OCI-LY3 (cell line): ENCODE data around the gene MET.
"Not testable (repeated sequence)": the region's sequence is repeated elsewhere in the genome, so short reads cannot be mapped to it uniquely, and the experiment has no call there.

Experiments used
- H2AFZ ChIP-seq: fragments of 200-600, 300-600 bp; shearing (Covaris generic); 2 replicates; pipeline ENCODE4 v1.6.0; 2014; ENCODE audit warnings: antibody characterized with exemption, low read depth, low read length
- H3K27ac ChIP-seq: fragments of 200-600, 300-600 bp; sonication (generic); 2 replicates; pipeline ENCODE4 v1.5.1; 2014; ENCODE audit warnings: mild to moderate bottlenecking, low read length, moderate library complexity, mixed read lengths
- H3K27me3 ChIP-seq: fragments of 200-600, 300-600 bp; sonication (generic); 2 replicates; pipeline ENCODE4 v1.6.1; 2014; ENCODE audit warnings: low read depth, low read length, mixed read lengths
- H3K36me3 ChIP-seq: fragments of 200-600, 300-600 bp; sonication (generic); replicated peaks from 2 replicates; pipeline ENCODE3; 2014; ENCODE audit warnings: low read depth, low read length, mixed read lengths
- H3K4me1 ChIP-seq: fragments of 300-600, 200-600 bp; sonication (generic); 2 replicates; pipeline ENCODE4 v1.6.1; 2014; ENCODE audit warnings: low read length, mixed read lengths
- H3K4me2 ChIP-seq: fragments of 200-600, 300-600 bp; sonication (generic); 2 replicates; pipeline ENCODE4 v1.6.1; 2014; ENCODE audit warnings: low read length, mixed read lengths
- H3K4me3 ChIP-seq: fragments of 300-600, 200-600 bp; sonication (generic); 2 replicates; pipeline ENCODE4 v1.5.1; 2014; ENCODE audit warnings: antibody characterized with exemption, mild to moderate bottlenecking, low read length, moderate library complexity
- H3K79me2 ChIP-seq: fragments of 300-600, 200-600 bp; shearing (Covaris generic); 2 replicates; pipeline ENCODE4 v1.6.1; 2014; ENCODE audit warnings: mild to moderate bottlenecking, low read length, mixed read lengths
- H3K9ac ChIP-seq: fragments of 300-600, 200-600 bp; shearing (Covaris generic); 2 replicates; pipeline ENCODE4 v1.6.0; 2014; ENCODE audit warnings: mild to moderate bottlenecking, low read length, moderate library complexity
- H3K9me3 ChIP-seq: fragments of 200-600, 300-600 bp; shearing (Covaris generic); 2 replicates; pipeline ENCODE4 v1.6.1; 2014; ENCODE audit warnings: low read length, mixed read lengths; ENCODE audit not compliant: insufficient read depth
- H4K20me1 ChIP-seq: fragments of 200-600, 300-600 bp; sonication (generic); 2 replicates; pipeline ENCODE4 v1.6.1; 2016; ENCODE audit warnings: low read length, mixed read lengths; ENCODE audit not compliant: insufficient read depth
- EZH2phosphoT487 ChIP-seq: fragments of 200-600 bp; shearing (Covaris generic); IDR thresholded peaks from 2 replicates; pipeline ENCODE4 v1.6.1; 2018; ENCODE audit warnings: antibody characterized with exemption, mixed run types, low read depth
- TF ChIP-seq, protein P1 (sequence below): fragments of 200-600, 300-600 bp; sonication (generic); IDR thresholded peaks from 2 replicates; pipeline ENCODE4 v1.5.1; 2014; ENCODE audit warnings: antibody characterized with exemption, low read length, low read depth

Gene MET

GRCh38 chr7:116636997-116637396 is 35.0 kb upstream of the MET start:
- Histone ChIP-seq H3K36me3 (no peaks in the 10 kb centered on the region), H4K20me1 (no peaks in the 10 kb centered on the region), H3K4me2 (no peak overlapping the region), H3K27ac (no peak overlapping the region), H3K4me1 (peaks cover 37% of the 10 kb centered on the region), H3K79me2 (0 out of 2 replicates have a peak, but pooled peaks cover 2% of the 10 kb centered on the region), H3K27me3 (no peaks in the 10 kb centered on the region), H3K9ac (no peak overlapping the region), H3K9me3 (no peaks in the 10 kb centered on the region), H2AFZ (no peak overlapping the region), H3K4me3 (no peak overlapping the region)
- TF ChIP-seq, protein P1, sequence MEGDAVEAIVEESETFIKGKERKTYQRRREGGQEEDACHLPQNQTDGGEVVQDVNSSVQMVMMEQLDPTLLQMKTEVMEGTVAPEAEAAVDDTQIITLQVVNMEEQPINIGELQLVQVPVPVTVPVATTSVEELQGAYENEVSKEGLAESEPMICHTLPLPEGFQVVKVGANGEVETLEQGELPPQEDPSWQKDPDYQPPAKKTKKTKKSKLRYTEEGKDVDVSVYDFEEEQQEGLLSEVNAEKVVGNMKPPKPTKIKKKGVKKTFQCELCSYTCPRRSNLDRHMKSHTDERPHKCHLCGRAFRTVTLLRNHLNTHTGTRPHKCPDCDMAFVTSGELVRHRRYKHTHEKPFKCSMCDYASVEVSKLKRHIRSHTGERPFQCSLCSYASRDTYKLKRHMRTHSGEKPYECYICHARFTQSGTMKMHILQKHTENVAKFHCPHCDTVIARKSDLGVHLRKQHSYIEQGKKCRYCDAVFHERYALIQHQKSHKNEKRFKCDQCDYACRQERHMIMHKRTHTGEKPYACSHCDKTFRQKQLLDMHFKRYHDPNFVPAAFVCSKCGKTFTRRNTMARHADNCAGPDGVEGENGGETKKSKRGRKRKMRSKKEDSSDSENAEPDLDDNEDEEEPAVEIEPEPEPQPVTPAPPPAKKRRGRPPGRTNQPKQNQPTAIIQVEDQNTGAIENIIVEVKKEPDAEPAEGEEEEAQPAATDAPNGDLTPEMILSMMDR: no peak
- no peak for TF ChIP-seq EZH2phosphoT487

DNA sequence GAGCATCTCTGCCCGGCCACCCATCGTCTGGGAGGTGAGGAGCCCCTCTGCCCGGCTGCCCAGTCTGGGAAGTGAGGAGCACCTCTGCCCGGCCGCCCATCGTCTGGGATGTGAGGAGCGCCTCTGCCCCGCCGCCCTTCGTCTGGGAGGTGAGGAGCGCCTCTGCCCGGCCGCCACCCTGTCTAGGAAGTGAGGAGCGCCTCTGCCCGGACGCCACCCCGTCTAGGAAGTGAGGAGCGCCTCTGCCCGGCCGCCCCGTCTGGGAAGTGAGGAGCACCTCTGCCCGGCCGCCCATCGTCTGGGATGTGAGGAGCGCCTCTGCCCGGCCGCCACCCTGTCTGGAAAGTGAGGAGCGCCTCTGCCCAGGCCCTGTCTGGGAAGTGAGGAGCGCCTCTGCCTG is 33.4 kb upstream of the MET start:
- H3K4me3 ChIP-seq, H3K4me2 ChIP-seq, H2AFZ ChIP-seq, H4K20me1 ChIP-seq, H3K36me3 ChIP-seq, H3K9ac ChIP-seq, H3K79me2 ChIP-seq, H3K27ac ChIP-seq, H3K9me3 ChIP-seq, H3K27me3 ChIP-seq: not testable (repeated sequence)
- H3K4me1 ChIP-seq: peaks cover 23% of the 10 kb centered on the region

DNA sequence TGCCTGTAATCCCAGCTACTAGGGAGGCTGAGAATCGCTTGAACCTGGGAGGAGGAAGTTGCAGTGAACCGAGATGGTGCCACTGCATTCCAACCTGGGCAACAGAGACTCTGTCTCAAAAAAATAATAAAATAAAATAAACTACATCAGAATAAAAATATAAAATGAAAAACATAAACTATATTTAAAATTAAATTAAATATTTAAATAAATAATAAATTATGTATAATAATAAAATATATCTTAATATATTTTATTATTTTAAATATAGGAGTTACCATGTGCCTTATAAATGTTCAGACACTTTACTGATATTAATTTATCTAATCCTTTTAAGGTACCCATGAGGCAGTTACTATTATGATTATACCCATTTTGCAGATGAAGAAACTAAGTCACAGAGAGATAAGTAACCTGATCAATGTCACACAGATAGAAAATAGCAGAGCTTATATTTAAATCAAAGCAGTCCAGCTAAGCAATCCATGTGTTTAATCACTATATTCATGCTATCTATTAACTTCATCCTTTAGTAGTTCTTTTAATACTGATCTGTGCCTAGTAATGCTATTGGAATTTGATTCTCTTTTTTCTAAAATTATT is 30.3 kb upstream of the MET start:
- H3K4me2 ChIP-seq: no peak overlapping the region
- H3K9me3 ChIP-seq: no peaks in the 10 kb centered on the region

GRCh38 chr7:116643148-116643547 is 28.8 kb upstream of the MET start:
- not testable (repeated sequence) for H3K9ac ChIP-seq

More for the DNA sequence above, 30.3 kb upstream of the MET start:
- Histone ChIP-seq H3K4me1 (peaks cover 5% of the 10 kb centered on the region; the same call in 1 of the 2 replicates), H3K4me3 (no peak overlapping the region), H3K79me2 (no peaks in the 10 kb centered on the region), H4K20me1 (no peaks in the 10 kb centered on the region), H2AFZ (no peak overlapping the region), H3K27ac (no peak overlapping the region), H3K27me3 (no peaks in the 10 kb centered on the region), H3K9ac (no peak overlapping the region), H3K36me3 (no peaks in the 10 kb centered on the region)
- TF ChIP-seq, protein P1: no peak

GRCh38 chr7:116644628-116645027 is 27.4 kb upstream of the MET start:
- H3K4me3 ChIP-seq: no peak overlapping the region
- no peaks in the 10 kb centered on the region for H4K20me1 ChIP-seq
- no peaks in the 10 kb centered on the region for H3K36me3 ChIP-seq
- H3K4me2 ChIP-seq: no peak overlapping the region
- H3K27ac ChIP-seq: no peak overlapping the region
- no peak for TF ChIP-seq EZH2phosphoT487
- TF ChIP-seq, protein P1: no peak
- peak overlapping the region; percentile 94 for H2AFZ ChIP-seq
- H3K9ac ChIP-seq: no peak overlapping the region
- no peaks in the 10 kb centered on the region for H3K27me3 ChIP-seq
- H3K4me1 ChIP-seq: peaks cover 5% of the 10 kb centered on the region; the same call in 1 of the 2 replicates
- H3K79me2 ChIP-seq: no peaks in the 10 kb centered on the region
- no peaks in the 10 kb centered on the region for H3K9me3 ChIP-seq

More at GRCh38 chr7:116643148-116643547, 28.8 kb upstream of the MET start:
- H3K4me1 ChIP-seq, H3K36me3 ChIP-seq, H4K20me1 ChIP-seq, H3K79me2 ChIP-seq, H3K27ac ChIP-seq, H3K4me3 ChIP-seq, H2AFZ ChIP-seq, H3K4me2 ChIP-seq, H3K9me3 ChIP-seq, H3K27me3 ChIP-seq: not testable (repeated sequence)
